Activated gamma-delta T cell treated with Interleukin-2 at 50 U/mL for 16 hours (primary cell): Measurements from ENCODE around the gene RTF2.
"Not testable (repeated sequence)": the region's sequence is repeated elsewhere in the genome, so short reads cannot be mapped to it uniquely, and the experiment has no call there.

Source experiments
- DNase-seq: peaks from one replicate; pipeline ENCODE4 v3.0.0-alpha.2; 2020

Gene RTF2

GRCh38 chr20:56503916-56504315 lies 35.5 kb downstream of the RTF2 start:
- no peak for DNase-seq

- peak; percentile 12 for DNase-seq
These were observed 36.1 kb downstream of the RTF2 start for GRCh38 chr20:56504373-56505005.

GRCh38 chr20:56506103-56506502 lies 37.7 kb downstream of the RTF2 start:
- no peak for DNase-seq

GRCh38 chr20:56511926-56512325 lies 43.5 kb downstream of the RTF2 start:
- no peak for DNase-seq

GRCh38 chr20:56513161-56514150 lies 45.0 kb downstream of the RTF2 start:
- DNase-seq, result no peak

- DNase-seq, result no peak
These were observed 48.2 kb downstream of the RTF2 start for GRCh38 chr20:56516631-56517030.

- DNase-seq, result no peak
These were observed 48.8 kb downstream of the RTF2 start for GRCh38 chr20:56517211-56517610.

- no peak for DNase-seq
These were observed 49.2 kb downstream of the RTF2 start for GRCh38 chr20:56517641-56518040.

GRCh38 chr20:56518126-56518525 lies 49.7 kb downstream of the RTF2 start:
- no peak for DNase-seq

- DNase-seq, result no peak
These were observed 50.4 kb downstream of the RTF2 start for GRCh38 chr20:56518721-56519398.

GRCh38 chr20:56519551-56519950 lies 51.1 kb downstream of the RTF2 start:
- DNase-seq, result no peak

- no peak for DNase-seq
These were observed 51.8 kb downstream of the RTF2 start for GRCh38 chr20:56520180-56520579.

GRCh38 chr20:56520746-56521354 lies 52.4 kb downstream of the RTF2 start:
- DNase-seq, result not testable (repeated sequence)

- DNase-seq, result no peak
These were observed 53.9 kb downstream of the RTF2 start for GRCh38 chr20:56522311-56522710.

- DNase-seq, result not testable (repeated sequence)
These were observed 56.0 kb downstream of the RTF2 start, which contains the start of gene FAM209A for GRCh38 chr20:56524444-56524843. Gene FAM209A, plus strand, starts transcription at chr20:56524744. Its CDS starts 65 bp downstream, at chr20:56524809.

GRCh38 chr20:56527521-56527920 lies 59.1 kb downstream of the RTF2 start:
- no peak for DNase-seq

- DNase-seq, result not testable (repeated sequence)
These were observed 64.5 kb downstream of the RTF2 start, which contains the start of gene FAM209B for GRCh38 chr20:56532946-56533345. Gene FAM209B, plus strand, starts transcription at chr20:56533246. Its CDS starts 96 bp downstream, at chr20:56533342.

GRCh38 chr20:56537997-56538396 lies 69.6 kb downstream of the RTF2 start:
- no peak for DNase-seq

GRCh38 chr20:56540415-56540814 lies 72.0 kb downstream of the RTF2 start:
- no peak for DNase-seq

- no peak for DNase-seq
These were observed 74.1 kb downstream of the RTF2 start for GRCh38 chr20:56542489-56543030.

- DNase-seq, result no peak
These were observed 83.1 kb downstream of the RTF2 start for GRCh38 chr20:56551571-56551970.

GRCh38 chr20:56552911-56553629 lies 84.6 kb downstream of the RTF2 start:
- no peak for DNase-seq
